GM12873 (cell line): ENCODE measurements around the gene STK26.

ENCODE experiments used
- TF ChIP-seq, protein P1 (sequence below): IDR thresholded peaks from 2 replicates; pipeline ENCODE4 v1.5.1; 2012; ENCODE audit warnings: low read depth, mild to moderate bottlenecking, moderate library complexity, low read length, control low read depth; ENCODE audit not compliant: insufficient read depth; ENCODE audit errors: missing control alignments

Gene STK26

GRCh38 chrX:132023896-132024386 is 839 bp downstream of the STK26 start:
- TF ChIP-seq, protein P1, sequence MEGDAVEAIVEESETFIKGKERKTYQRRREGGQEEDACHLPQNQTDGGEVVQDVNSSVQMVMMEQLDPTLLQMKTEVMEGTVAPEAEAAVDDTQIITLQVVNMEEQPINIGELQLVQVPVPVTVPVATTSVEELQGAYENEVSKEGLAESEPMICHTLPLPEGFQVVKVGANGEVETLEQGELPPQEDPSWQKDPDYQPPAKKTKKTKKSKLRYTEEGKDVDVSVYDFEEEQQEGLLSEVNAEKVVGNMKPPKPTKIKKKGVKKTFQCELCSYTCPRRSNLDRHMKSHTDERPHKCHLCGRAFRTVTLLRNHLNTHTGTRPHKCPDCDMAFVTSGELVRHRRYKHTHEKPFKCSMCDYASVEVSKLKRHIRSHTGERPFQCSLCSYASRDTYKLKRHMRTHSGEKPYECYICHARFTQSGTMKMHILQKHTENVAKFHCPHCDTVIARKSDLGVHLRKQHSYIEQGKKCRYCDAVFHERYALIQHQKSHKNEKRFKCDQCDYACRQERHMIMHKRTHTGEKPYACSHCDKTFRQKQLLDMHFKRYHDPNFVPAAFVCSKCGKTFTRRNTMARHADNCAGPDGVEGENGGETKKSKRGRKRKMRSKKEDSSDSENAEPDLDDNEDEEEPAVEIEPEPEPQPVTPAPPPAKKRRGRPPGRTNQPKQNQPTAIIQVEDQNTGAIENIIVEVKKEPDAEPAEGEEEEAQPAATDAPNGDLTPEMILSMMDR: no peak

- TF ChIP-seq, protein P1: no peak
Measured at GRCh38 chrX:132025041-132025440, 1.9 kb downstream of the STK26 start.

- TF ChIP-seq, protein P1: no peak
Measured at GRCh38 chrX:132030264-132030663, 7.2 kb downstream of the STK26 start.

DNA sequence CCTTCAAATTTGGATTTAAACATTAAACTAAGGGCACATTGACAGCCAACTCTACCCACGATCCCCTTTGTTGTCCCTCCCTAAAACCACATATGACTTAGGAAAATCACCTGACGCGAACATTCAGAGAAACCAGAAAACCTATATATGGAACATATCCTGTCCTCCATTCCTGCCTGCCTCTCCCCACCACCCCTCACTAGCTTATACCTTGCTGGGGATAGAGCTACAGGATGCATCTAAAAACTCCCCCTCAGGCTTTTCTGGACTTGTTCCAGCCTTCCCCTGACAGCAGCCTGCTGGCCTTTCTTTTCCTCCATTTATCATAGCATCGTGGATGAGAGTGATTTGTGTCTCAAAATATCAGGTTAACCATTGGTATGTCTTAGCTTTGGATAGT is 8.8 kb downstream of the STK26 start:
- TF ChIP-seq, protein P1: no peak

GRCh38 chrX:132033166-132033565 is 10.1 kb downstream of the STK26 start:
- TF ChIP-seq, protein P1: no peak

DNA sequence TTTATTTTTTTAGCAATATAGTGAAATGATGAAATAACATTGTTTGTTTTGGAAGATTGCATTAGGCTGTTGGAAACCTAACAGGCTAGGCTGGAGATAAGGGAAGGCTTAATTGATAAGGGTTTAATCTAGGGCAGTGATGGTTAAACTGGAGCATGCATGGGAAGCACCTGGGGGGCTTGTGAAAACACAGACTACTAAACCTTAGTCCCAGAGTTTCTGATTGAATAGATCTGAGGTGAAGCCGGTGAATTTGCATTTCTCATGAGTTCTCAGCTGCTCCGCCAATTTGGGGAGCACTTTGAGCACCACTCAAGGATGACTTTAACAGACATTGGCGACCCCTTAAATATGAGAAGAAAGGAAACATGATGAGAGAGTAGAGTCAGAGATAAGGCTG is 11.5 kb downstream of the STK26 start:
- TF ChIP-seq, protein P1: no peak

- TF ChIP-seq, protein P1: no peak
Measured at GRCh38 chrX:132037479-132037993, 14.4 kb downstream of the STK26 start.
